Measurements from ENCODE around the gene C1orf21.

- TF ChIP-seq POLR2A (IDR thresholded peaks at IDR 0.05; ENCODE audit: low read depth, low read length) = no peak
- no peak for TF ChIP-seq SMC3 (IDR thresholded peaks at IDR 0.05; ENCODE audit: low read depth, low read length)
- TF ChIP-seq CTCF (conservative IDR thresholded peaks at IDR 0.05; ENCODE audit: low read depth, low read length) = no peak
- no peak for TF ChIP-seq BHLHE40 (IDR thresholded peaks at IDR 0.05; ENCODE audit: low read depth, low read length)
- no peak for TF ChIP-seq USF2 (IDR thresholded peaks at IDR 0.05; ENCODE audit: low read depth, low read length)
- TF ChIP-seq CEBPB (IDR thresholded peaks at IDR 0.05; ENCODE audit: low read depth, low read length) = no peak
- no peak for TF ChIP-seq RAD21 (IDR thresholded peaks at IDR 0.05; ENCODE audit: low read length)
- no peak for TF ChIP-seq FOS (IDR thresholded peaks at IDR 0.05; ENCODE audit: low read depth, low read length)
- TF ChIP-seq MXI1 (IDR thresholded peaks at IDR 0.05; ENCODE audit: borderline replicate concordance, low read depth, low read length) = no peak
- TF ChIP-seq CHD1 (IDR thresholded peaks at IDR 0.05; ENCODE audit: low read depth, low read length) = no peak
- no peak for TF ChIP-seq MAFK (IDR thresholded peaks at IDR 0.05; ENCODE audit: low read depth, low read length)
- no peak for TF ChIP-seq RFX5 (IDR thresholded peaks at IDR 0.05; ENCODE audit: low read depth, low read length)
These were observed 237.8 kb downstream of the C1orf21 start for GRCh38 chr1:184624626-184625025.
